BLaER1 treated with 17β-estradiol and CSF1 and Interleukin-3, amounts not matched to agents 10 nM and 100 nM (cell line): Measurements from ENCODE around the gene ARPC2.
"Not testable (repeated sequence)": the region's sequence is repeated elsewhere in the genome, so short reads cannot be mapped to it uniquely, and the experiment has no call there.

Experiments used
- H3K27ac ChIP-seq, 11 experiments: shearing (Covaris generic); formaldehyde crosslinking; 2 replicates each; pipeline ENCODE4 v1.8.1; 2022
- H3K27me3 ChIP-seq, 11 experiments: shearing (Covaris generic); formaldehyde crosslinking; 2 replicates each; pipeline ENCODE4 v1.8.1; 2022
- H3K36me3 ChIP-seq, 11 experiments: shearing (Covaris generic); formaldehyde crosslinking; 2 replicates each; pipeline ENCODE4 v1.8.1; 2022
- H3K4me1 ChIP-seq, 10 experiments: shearing (Covaris generic); formaldehyde crosslinking; 2 replicates each; pipeline ENCODE4 v1.8.1; 2022
- H3K4me2 ChIP-seq, 11 experiments: shearing (Covaris generic); formaldehyde crosslinking; 2 replicates each; pipeline ENCODE4 v1.8.1; 2022
- H3K4me3 ChIP-seq, 10 experiments: shearing (Covaris generic); formaldehyde crosslinking; 2 replicates each; pipeline ENCODE4 v1.8.1; 2022
- H3K9ac ChIP-seq, 11 experiments: shearing (Covaris generic); formaldehyde crosslinking; 2 replicates each; pipeline ENCODE4 v1.8.1; 2022
- H3K9me3 ChIP-seq, 11 experiments: shearing (Covaris generic); formaldehyde crosslinking; replicated peaks in 1 of 11; 2 replicates each; pipeline ENCODE4 v1.8.1; 2022
- H4K20me1 ChIP-seq, 11 experiments: shearing (Covaris generic); formaldehyde crosslinking; 2 replicates each; pipeline ENCODE4 v1.8.1; 2022
- Cebpa-rat ChIP-seq, 11 experiments: shearing (Covaris generic); IDR thresholded peaks; 2 replicates each; pipeline ENCODE4 v1.8.1; 2022

Gene ARPC2

GRCh38 chr2:218216674-218217359, at the start of gene ARPC2:
Gene ARPC2, plus strand, starts transcription at chr2:218217189. Its CDS starts 282 bp downstream, at chr2:218217471.
- Histone ChIP-seq H3K36me3 (peaks cover 12 to 28% (median 26%) of the 10 kb centered on the region in 11 experiments; a peak in 20 of 22 replicates), H3K9ac (peak within 1 kb of the TSS; percentile 92 to 98 (median 97)), H4K20me1 (peaks cover 28 to 46% (median 42%) of the 10 kb centered on the region in 11 experiments), H3K4me2 (peak within 1 kb of the TSS; percentile 82 to 98 (median 92)), H3K9me3 (no peaks in the 10 kb centered on the region), H3K4me3 (peak within 1 kb of the TSS; percentile 90 to 100 (median 96)), H3K27me3 (no peaks in the 10 kb centered on the region), H3K27ac (peak within 1 kb of the TSS; percentile 92 to 97 (median 95)), H3K4me1 (peaks cover 36 to 55% (median 44%) of the 10 kb centered on the region in 10 experiments)
- no peak for TF ChIP-seq Cebpa-rat (IDR thresholded peaks at IDR 0.05)

- Histone ChIP-seq H4K20me1 (no peaks in the 10 kb centered on the region), H3K36me3 (no peaks in the 10 kb centered on the region), H3K4me2 (no peak overlapping the region), H3K4me1 (peaks cover 8 to 17% (median 14%) of the 10 kb centered on the region in 10 experiments; a peak in 19 of 20 replicates), H3K27me3 (no peaks in the 10 kb centered on the region; a peak in 1 of 22 replicates), H3K9ac (no peak overlapping the region), H3K4me3 (no peak overlapping the region), H3K27ac (no peak overlapping the region), H3K9me3 (no peaks in the 10 kb centered on the region)
- TF ChIP-seq Cebpa-rat (IDR thresholded peaks at IDR 0.05): no peak
Observed at GRCh38 chr2:218168016-218168415, 49.0 kb upstream of the ARPC2 start.

- H3K9me3 ChIP-seq: no peaks in the 10 kb centered on the region
- TF ChIP-seq Cebpa-rat (IDR thresholded peaks at IDR 0.05): no peak
- peaks cover 8 to 17% (median 14%) of the 10 kb centered on the region in 10 experiments; a peak in 19 of 20 replicates for H3K4me1 ChIP-seq
- H3K9ac ChIP-seq: no peak overlapping the region
- no peaks in the 10 kb centered on the region; a peak in 1 of 22 replicates for H3K27me3 ChIP-seq
- no peaks in the 10 kb centered on the region for H3K36me3 ChIP-seq
- no peak overlapping the region for H3K4me3 ChIP-seq
- no peak overlapping the region for H3K4me2 ChIP-seq
- H4K20me1 ChIP-seq: no peaks in the 10 kb centered on the region
- no peak overlapping the region for H3K27ac ChIP-seq
Observed at GRCh38 chr2:218168635-218169462, 48.1 kb upstream of the ARPC2 start.

- Histone ChIP-seq H3K9me3 (no peaks in the 10 kb centered on the region), H4K20me1 (no peaks in the 10 kb centered on the region), H3K9ac (no peak overlapping the region), H3K27ac (no peak overlapping the region), H3K4me2 (peak overlapping the region in 3 of 11 experiments; percentile 7 to 16 (median 8); a peak in 5 of 22 replicates), H3K27me3 (no peaks in the 10 kb centered on the region; a peak in 1 of 22 replicates), H3K36me3 (no peaks in the 10 kb centered on the region), H3K4me3 (no peak overlapping the region), H3K4me1 (peaks cover 8 to 17% (median 14%) of the 10 kb centered on the region in 10 experiments; a peak in 19 of 20 replicates)
- TF ChIP-seq Cebpa-rat (IDR thresholded peaks at IDR 0.05): no peak
Observed at GRCh38 chr2:218169757-218170546, 47.0 kb upstream of the ARPC2 start.

GRCh38 chr2:218171744-218172143, 45.2 kb upstream of the ARPC2 start:
- H3K4me3 ChIP-seq, H3K9me3 ChIP-seq, H3K27ac ChIP-seq, H3K9ac ChIP-seq, H4K20me1 ChIP-seq, H3K27me3 ChIP-seq, H3K4me2 ChIP-seq, H3K36me3 ChIP-seq: not testable (repeated sequence)
- peaks cover 4 to 14% (median 8%) of the 10 kb centered on the region in 10 experiments; a peak in 19 of 20 replicates for H3K4me1 ChIP-seq

GRCh38 chr2:218172845-218173244, 44.1 kb upstream of the ARPC2 start:
- H3K4me2 ChIP-seq: no peak overlapping the region
- H3K36me3 ChIP-seq: no peaks in the 10 kb centered on the region
- H3K9me3 ChIP-seq: no peaks in the 10 kb centered on the region
- H3K4me3 ChIP-seq: no peak overlapping the region
- peaks cover 0 to 10% (median 0%) of the 10 kb centered on the region in 10 experiments; a peak in 4 of 20 replicates for H3K4me1 ChIP-seq
- no peak overlapping the region for H3K9ac ChIP-seq
- H4K20me1 ChIP-seq: no peaks in the 10 kb centered on the region
- TF ChIP-seq Cebpa-rat (IDR thresholded peaks at IDR 0.05): no peak
- H3K27ac ChIP-seq: no peak overlapping the region
- H3K27me3 ChIP-seq: no peaks in the 10 kb centered on the region; a peak in 1 of 22 replicates

GRCh38 chr2:218179782-218180181, 37.2 kb upstream of the ARPC2 start:
- H4K20me1 ChIP-seq: no peaks in the 10 kb centered on the region
- no peaks in the 10 kb centered on the region for H3K4me1 ChIP-seq
- H3K9me3 ChIP-seq: no peaks in the 10 kb centered on the region
- H3K4me3 ChIP-seq: no peak overlapping the region
- no peak overlapping the region for H3K4me2 ChIP-seq
- no peak overlapping the region for H3K9ac ChIP-seq
- no peaks in the 10 kb centered on the region for H3K36me3 ChIP-seq
- H3K27ac ChIP-seq: no peak overlapping the region
- no peaks in the 10 kb centered on the region for H3K27me3 ChIP-seq
- no peak for TF ChIP-seq Cebpa-rat (IDR thresholded peaks at IDR 0.05)

- Histone ChIP-seq H3K9me3 (no peaks in the 10 kb centered on the region), H3K27ac (no peak overlapping the region), H3K4me1 (no peaks in the 10 kb centered on the region), H4K20me1 (no peaks in the 10 kb centered on the region), H3K4me2 (no peak overlapping the region), H3K27me3 (no peaks in the 10 kb centered on the region), H3K9ac (no peak overlapping the region), H3K4me3 (no peak overlapping the region), H3K36me3 (no peaks in the 10 kb centered on the region)
- TF ChIP-seq Cebpa-rat (IDR thresholded peaks at IDR 0.05): no peak
Observed at GRCh38 chr2:218180467-218181114, 36.4 kb upstream of the ARPC2 start.
